GM21515 (cell line): Measurements from ENCODE around the gene UBAC2.
A peak's percentile ranks its signal among the peaks of the same experiment; 100 is the strongest.

ENCODE experiments used
- ATAC-seq: cut with Tn5 transposase; IDR thresholded peaks from one replicate; pipeline ENCODE4 v1.9.1; 2021; ENCODE audit not compliant: unreplicated experiment

Gene UBAC2

GRCh38 chr13:99290894-99291293, 90.2 kb downstream of the UBAC2 start:
- no peak for ATAC-seq

DNA sequence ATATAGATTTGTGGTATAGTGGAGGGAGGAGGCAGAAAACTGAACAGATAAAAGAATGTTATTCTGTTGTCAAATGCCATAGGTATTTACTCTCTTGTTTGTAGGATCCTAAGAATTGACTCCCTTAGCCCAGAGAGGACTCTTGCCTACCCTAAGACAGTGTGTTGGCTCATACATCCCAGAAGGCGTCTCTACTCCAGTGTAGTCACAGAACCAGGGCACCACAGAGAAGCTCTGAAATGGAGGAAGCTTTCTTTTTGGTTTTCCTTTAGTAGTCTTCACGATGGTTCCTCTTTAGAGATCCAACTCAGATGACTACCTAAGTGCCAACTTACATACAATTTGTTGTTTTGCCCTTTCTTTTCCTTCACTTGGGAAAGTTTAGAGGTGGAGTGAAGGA, 92.5 kb downstream of the UBAC2 start:
- no peak for ATAC-seq

DNA sequence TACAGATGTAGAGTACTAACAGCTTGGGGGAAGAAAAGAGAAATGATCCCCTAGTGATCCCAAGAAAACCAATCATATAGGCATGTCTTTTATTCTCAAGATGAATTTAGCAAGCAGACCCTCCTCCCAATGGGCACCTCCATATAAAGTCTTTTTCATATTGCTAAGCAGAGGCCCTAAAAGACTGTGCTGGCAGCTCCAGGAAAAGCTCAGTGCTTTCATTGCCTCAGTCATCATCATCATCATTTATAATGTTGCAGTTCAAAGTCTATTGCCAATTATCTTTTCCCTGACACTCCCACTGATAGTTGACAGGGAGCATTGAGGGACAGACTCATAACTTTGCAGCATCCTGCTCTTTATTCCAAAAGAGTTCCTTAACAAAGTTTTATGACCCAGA, 93.5 kb downstream of the UBAC2 start:
- no peak for ATAC-seq

DNA sequence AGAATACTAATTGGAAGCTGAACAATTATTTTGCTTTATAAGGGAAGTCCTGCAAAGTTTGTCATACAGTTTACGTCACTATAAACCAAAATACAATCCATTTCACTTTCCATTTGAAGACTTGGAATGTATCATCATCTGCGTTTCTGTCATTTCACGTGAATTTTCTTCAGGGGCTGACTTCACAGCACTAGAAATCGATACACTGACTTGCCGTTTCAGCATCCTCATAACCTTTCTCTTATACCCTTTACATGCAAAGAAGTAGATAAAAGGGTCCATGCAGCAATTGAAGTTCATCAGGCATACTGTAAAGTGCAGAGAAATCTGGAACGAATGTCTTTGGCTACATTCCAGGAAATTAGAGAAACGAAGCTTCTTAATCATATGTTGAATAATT, 94.3 kb downstream of the UBAC2 start:
- ATAC-seq, result no peak

DNA sequence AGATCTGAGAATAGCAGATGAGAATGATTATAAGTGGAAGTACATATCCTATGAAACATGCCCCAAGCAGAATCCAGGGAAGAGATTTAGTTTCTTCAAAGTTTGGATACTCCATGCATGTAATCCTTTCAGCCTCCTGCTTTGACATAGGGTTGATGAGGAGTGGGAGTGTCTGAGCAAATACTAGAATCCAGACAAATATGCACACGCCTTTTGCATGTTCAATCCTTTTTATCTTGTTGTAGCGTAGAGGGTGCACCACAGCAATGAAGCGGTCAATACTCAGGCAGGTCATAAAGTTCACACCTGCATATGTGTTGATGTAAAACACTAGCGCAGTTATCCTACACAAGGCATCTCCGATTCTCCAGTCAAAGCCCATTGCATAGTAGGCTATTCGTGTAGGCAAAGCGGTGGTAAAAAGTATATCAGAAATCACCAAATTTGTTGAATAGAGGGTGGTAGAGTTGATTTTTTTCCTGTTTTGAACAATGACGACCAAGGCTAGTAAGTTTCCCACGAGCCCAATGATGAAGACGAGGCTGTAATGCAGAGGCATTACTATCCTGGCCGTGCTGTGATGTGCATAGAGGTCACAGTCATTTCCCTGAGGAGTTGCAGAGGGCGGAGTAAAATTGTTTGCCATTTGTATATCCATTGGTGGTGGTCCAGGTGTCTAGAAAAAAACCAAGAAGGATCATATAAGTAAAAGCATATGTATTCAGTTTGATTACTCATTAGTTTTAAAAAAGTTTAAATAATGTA, 95.0 kb downstream of the UBAC2 start:
- ATAC-seq, result no peak

DNA sequence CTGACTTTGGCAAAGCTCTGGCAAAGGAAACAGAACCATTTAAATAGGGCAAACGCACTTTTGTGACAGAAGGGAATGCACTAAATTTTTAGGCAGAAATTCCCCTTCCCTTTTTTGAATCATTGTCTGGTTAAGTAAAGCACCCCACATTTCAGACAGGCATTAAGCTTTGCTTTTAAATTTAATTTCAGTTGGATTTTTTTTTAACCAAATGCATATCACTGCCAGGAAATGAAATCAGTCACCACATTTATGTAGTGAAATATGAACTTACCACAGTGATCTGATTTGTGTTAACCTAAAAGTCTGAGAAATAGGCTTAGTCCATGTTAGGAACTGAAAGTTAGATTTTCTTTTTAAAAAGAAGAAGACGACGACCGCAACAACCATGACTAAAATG, 95.7 kb downstream of the UBAC2 start:
- ATAC-seq, result peak; percentile 57

- ATAC-seq, result no peak
Measured at GRCh38 chr13:99297331-99297730, 96.7 kb downstream of the UBAC2 start.

- ATAC-seq, result no peak
Measured at GRCh38 chr13:99298056-99298455, 97.4 kb downstream of the UBAC2 start.

- ATAC-seq, result no peak
Measured at GRCh38 chr13:99299256-99299919, 98.7 kb downstream of the UBAC2 start.

- ATAC-seq, result no peak
Measured at GRCh38 chr13:99299920-99300341, 99.3 kb downstream of the UBAC2 start.

GRCh38 chr13:99301056-99301838, 100.6 kb downstream of the UBAC2 start:
- no peak for ATAC-seq

- no peak for ATAC-seq
Measured at GRCh38 chr13:99301913-99302636, 101.4 kb downstream of the UBAC2 start.

DNA sequence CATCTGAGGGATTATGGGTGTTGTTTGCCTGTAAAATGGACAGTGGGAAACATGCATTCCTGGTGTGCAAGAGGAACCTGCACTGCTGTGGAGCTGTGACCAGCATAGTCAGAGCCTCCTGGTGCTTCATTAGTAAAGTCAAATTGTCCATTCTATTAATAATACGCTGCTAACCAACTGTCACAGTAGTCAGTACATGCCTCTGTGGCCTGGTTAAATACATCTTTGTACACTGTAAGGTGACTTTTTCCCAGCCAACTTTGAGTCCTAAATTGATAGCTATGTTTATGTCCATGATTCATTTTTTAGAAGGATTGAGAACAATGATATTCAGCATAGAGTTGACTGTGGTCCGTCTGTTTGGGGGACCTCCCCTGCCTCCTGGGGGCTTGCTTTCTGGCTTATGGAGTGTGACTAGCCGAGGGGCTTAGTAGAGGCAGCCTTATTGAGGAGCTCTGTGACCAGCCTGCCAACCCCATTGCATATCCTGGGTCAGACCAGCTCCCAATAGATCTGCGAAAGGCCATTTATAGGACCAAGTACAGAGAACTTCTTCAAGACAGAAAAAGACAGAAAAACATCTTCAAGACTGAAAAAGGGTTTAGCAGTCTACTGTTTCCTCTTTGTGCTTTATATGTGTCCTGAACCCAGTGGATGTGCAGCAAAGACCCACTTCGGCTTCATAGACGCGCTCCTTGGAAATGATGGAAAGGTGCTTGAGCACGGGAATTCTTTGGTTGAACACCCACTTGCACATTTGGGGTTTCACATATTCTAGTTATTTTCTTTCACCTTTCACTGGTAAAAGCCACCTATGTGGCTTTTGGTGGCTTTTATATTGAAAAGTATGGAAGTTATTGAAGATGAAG, 102.2 kb downstream of the UBAC2 start:
- no peak for ATAC-seq

DNA sequence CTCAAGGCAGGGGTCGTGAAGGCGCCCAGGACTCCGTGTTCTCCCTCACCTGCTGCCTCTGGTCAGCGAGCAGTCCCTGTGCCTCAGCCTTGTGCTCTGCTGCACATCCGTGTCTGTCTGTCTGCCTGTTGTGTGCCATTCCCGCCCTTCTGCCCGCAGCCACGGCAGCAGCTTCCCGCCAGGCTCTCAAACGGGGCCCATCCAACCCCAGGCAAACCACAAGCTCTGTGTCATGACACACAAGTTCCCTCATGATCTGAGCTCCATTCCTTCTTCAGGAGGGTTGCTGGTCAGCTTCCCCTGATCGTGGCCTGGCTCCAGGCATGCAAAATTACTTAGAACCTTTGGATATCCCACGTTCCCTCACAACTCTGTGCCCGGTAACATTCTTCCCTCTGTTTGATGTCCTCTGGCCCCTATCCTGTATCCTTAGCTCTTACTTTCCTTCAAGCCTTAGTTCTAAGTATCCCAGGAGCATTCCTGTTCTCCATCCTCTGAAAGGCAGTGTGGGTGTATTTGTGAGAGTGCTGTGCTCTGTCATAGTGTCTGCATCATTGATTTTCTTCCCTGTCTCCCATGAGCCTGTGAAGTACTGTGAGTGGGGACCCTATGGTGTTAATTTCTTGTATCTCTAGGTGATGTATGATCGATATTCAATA, 103.3 kb downstream of the UBAC2 start:
- no peak for ATAC-seq

GRCh38 chr13:99304541-99304940, 103.9 kb downstream of the UBAC2 start:
- ATAC-seq, result no peak

- no peak for ATAC-seq
Measured at GRCh38 chr13:99305158-99305557, 104.5 kb downstream of the UBAC2 start.

DNA sequence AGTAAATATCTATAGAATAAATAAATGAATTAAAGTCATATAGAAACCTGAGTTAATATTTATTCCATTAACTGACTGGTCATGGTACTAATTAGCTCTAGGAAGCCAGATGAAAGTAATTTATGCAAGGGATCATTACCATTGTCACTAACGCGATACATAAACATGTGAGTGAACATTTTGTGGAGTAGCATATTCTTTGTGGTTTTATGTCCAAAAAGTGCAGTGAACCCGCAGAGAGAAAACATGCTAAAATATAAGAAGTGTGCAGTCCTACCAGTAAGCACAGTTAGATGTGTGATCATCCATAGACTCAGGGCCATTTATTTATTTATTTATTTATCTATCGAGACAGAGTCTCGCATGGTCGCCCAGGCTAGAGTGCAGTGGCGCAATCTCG, 104.9 kb downstream of the UBAC2 start:
- no peak for ATAC-seq

DNA sequence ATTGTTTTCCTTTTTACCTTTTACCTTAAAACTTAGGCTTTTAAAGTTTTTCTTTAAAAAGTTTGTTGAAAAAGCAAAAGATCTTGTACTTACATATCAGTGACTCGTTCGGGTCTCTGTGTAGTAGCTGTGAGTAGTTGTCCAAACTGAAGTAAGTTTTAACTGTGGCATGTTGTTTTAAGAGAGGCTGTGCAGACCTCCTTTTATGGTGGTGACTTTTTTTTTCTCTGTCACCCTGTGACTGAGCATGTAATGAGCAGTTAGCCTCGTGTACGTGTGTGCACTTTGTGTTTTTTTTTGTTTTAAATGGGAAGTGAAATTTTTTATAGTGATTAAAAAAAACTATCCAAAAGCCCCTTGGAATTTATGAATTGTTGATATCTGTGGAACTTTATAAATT, 106.6 kb downstream of the UBAC2 start, which contains the start of gene GPR183:
TSS of gene GPR183 (minus strand) at position 153 of the 400 bp plus-strand sequence. CDS start 11,254 bp downstream, outside the sequence.
- peak; percentile 64 for ATAC-seq

DNA sequence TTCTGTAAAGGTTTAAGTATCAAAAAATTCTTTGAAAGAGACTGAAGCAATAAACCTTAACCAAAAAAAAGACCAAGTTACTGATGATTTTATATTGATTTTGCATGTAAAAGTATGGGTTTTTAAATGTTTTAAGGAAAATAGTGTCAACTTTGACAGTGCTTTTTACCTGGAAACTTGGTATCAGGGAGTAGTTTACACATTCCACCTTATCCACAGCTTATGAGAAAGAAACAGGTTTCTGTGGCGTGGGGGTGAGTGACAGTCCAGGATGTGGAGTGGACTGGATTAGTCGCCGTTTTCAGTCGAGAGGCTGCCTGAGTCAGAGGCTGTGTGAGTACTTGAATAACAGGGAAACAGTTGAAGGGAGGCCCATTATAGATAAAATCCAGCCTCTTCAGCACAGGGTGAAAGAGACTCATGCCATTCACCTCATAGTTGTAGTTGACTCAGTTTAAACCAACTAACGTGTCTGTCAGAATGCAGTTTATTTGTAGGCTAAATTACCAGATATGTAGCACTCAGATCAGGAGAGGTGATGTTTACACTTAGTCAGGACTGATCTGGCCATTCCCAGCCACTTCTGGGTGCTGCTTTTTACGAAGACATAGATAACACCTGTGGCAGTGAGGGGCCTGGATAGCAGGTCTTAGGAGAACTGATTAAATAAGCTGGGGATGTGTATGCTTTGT, 107.1 kb downstream of the UBAC2 start:
- peak; percentile 44 for ATAC-seq
